IPS-NIHi7 (cell line): ENCODE results near the gene TMEFF2.
"Not testable (repeated sequence)": the region's sequence is repeated elsewhere in the genome, so short reads cannot be mapped to it uniquely, and the experiment has no call there.

ENCODE experiments used
- DNase-seq: peaks from one replicate; pipeline ENCODE4 v3.0.0; 2012; ENCODE audit warnings: mixed read lengths; ENCODE audit errors: extremely low spot score

TMEFF2 gene

GRCh38 chr2:191933307-191934105, 261.2 kb downstream of the TMEFF2 start:
- DNase-seq, result no peak

- DNase-seq, result no peak
Observed at GRCh38 chr2:191932286-191932685, 262.4 kb downstream of the TMEFF2 start.

GRCh38 chr2:191931329-191931728, 263.4 kb downstream of the TMEFF2 start:
- DNase-seq, result no peak

- DNase-seq, result no peak
Observed at GRCh38 chr2:191930205-191930604, 264.5 kb downstream of the TMEFF2 start.

- DNase-seq, result no peak
Observed at GRCh38 chr2:191929288-191929687, 265.4 kb downstream of the TMEFF2 start.

GRCh38 chr2:191927991-191928390, 266.7 kb downstream of the TMEFF2 start:
- DNase-seq, result no peak

GRCh38 chr2:191927319-191927867, 267.3 kb downstream of the TMEFF2 start:
- DNase-seq, result no peak

GRCh38 chr2:191926671-191927070, 268.1 kb downstream of the TMEFF2 start:
- no peak for DNase-seq

- no peak for DNase-seq
Observed at GRCh38 chr2:191923652-191923997, 271.1 kb downstream of the TMEFF2 start.

GRCh38 chr2:191922736-191923651, 271.7 kb downstream of the TMEFF2 start:
- DNase-seq, result no peak

- DNase-seq, result not testable (repeated sequence)
Observed at GRCh38 chr2:191921650-191922049, 273.1 kb downstream of the TMEFF2 start.

GRCh38 chr2:191920502-191920901, 274.2 kb downstream of the TMEFF2 start:
- DNase-seq, result no peak

- DNase-seq, result no peak
Observed at GRCh38 chr2:191917967-191918651, 276.6 kb downstream of the TMEFF2 start.

GRCh38 chr2:191917430-191917881, 277.3 kb downstream of the TMEFF2 start:
- no peak for DNase-seq

- no peak for DNase-seq
Observed at GRCh38 chr2:191916826-191917225, 277.9 kb downstream of the TMEFF2 start.

- no peak for DNase-seq
Observed at GRCh38 chr2:191915750-191916149, 279.0 kb downstream of the TMEFF2 start.

GRCh38 chr2:191913796-191914195, 280.9 kb downstream of the TMEFF2 start:
- no peak for DNase-seq

- DNase-seq, result no peak
Observed at GRCh38 chr2:191912764-191913163, 282.0 kb downstream of the TMEFF2 start.

GRCh38 chr2:191910518-191910917, 284.2 kb downstream of the TMEFF2 start:
- no peak for DNase-seq

- no peak for DNase-seq
Observed at GRCh38 chr2:191908874-191909273, 285.9 kb downstream of the TMEFF2 start.

GRCh38 chr2:191907545-191907944, 287.2 kb downstream of the TMEFF2 start:
- no peak for DNase-seq

- DNase-seq, result no peak
Observed at GRCh38 chr2:191907091-191907490, 287.6 kb downstream of the TMEFF2 start.
